CD4-positive, alpha-beta T cell (primary cell): ENCODE results near the gene NOTO. TPM values are rescaled to one million over a fixed set of nuclear protein-coding genes. Genes with fewer than 3 reads are reported as not detected.

Experiments
- ATAC-seq: fragments of 200-7000 bp; cut with Tn5 transposase; one replicate; pipeline ENCODE4 v1.10.0; 2022; ENCODE audit warnings: mild to moderate bottlenecking; ENCODE audit not compliant: poor library complexity
- CTCF ChIA-PET: fragments of 350-600 bp; sonication (Branson Sonifier 250); formaldehyde crosslinking; loops from one replicate; lab custom pipeline; 2021; ENCODE audit warnings: antibody characterized with exemption, inconsistent platforms; lab: Charles Lee
- POLR2A ChIA-PET: fragments of 350-600 bp; sonication (Branson Sonifier 250); formaldehyde crosslinking; loops from one replicate; lab custom pipeline; 2021; ENCODE audit warnings: antibody characterized with exemption, inconsistent platforms; lab: Charles Lee
- DNase-seq, 14 experiments: peaks; one replicate each; pipeline ENCODE4 v3.0.0-alpha.2; 2013 to 2020; ENCODE audit warnings: mixed read lengths in 2 of 14
- H3K27ac ChIP-seq, 2 donors: one replicate each; pipeline versions ENCODE4 v1.5.1 to v1.7.0; 2013; ENCODE audit warnings: low read length in 2 of 2, low read depth in 1 of 2, mild to moderate bottlenecking in 1 of 2
- H3K27me3 ChIP-seq, 2 experiments: 1 replicate in 1 of 2; 2 replicates in 1 of 2; pipeline versions ENCODE4 v1.6.1 to v1.7.0; 2013; ENCODE audit warnings: low read length in 2 of 2, control low read depth in 1 of 2, mild to moderate bottlenecking in 1 of 2, moderate library complexity in 1 of 2; ENCODE audit not compliant: insufficient read depth in 2 of 2, control insufficient read depth in 1 of 2
- H3K36me3 ChIP-seq: one replicate; pipeline ENCODE4 v1.6.1; 2013; ENCODE audit warnings: low read length, control low read depth; ENCODE audit not compliant: insufficient read depth
- H3K4me1 ChIP-seq: one replicate; pipeline ENCODE4 v1.6.1; 2013; ENCODE audit warnings: low read length, control low read depth; ENCODE audit not compliant: insufficient read depth
- H3K4me3 ChIP-seq: one replicate; pipeline ENCODE4 v1.5.1; 2013; ENCODE audit warnings: mild to moderate bottlenecking, low read length, moderate library complexity
- H3K9me3 ChIP-seq, 2 experiments: 1 replicate in 1 of 2; 2 replicates in 1 of 2; pipeline versions ENCODE4 v1.6.1 to v1.7.0; 2013; ENCODE audit warnings: low read length in 2 of 2, mild to moderate bottlenecking in 2 of 2, control low read depth in 1 of 2, moderate library complexity in 1 of 2; ENCODE audit not compliant: control insufficient read depth in 1 of 2, insufficient read depth in 1 of 2
- H3K27ac Mint-ChIP-seq: one replicate; pipeline ENCODE4 v1.8.0; 2020; ENCODE audit warnings: mixed read lengths
- H3K27me3 Mint-ChIP-seq: one replicate; pipeline ENCODE4 v1.8.0; 2021; ENCODE audit warnings: mixed read lengths
- H3K36me3 Mint-ChIP-seq: one replicate; pipeline ENCODE4 v1.8.0; 2021; ENCODE audit warnings: low read depth, mixed read lengths
- H3K4me1 Mint-ChIP-seq: one replicate; pipeline ENCODE4 v1.8.0; 2021; ENCODE audit warnings: low read depth, mixed read lengths
- H3K4me3 Mint-ChIP-seq: one replicate; pipeline ENCODE4 v1.8.0; 2020; ENCODE audit warnings: mild to moderate bottlenecking, mixed read lengths
- H3K9me3 Mint-ChIP-seq: one replicate; pipeline ENCODE4 v1.8.0; 2020; ENCODE audit warnings: mixed read lengths
- CTCF ChIP-seq: fragments of 200-600 bp; IDR thresholded peaks from one replicate; pipeline ENCODE4 v1.8.0; 2022; ENCODE audit warnings: antibody characterized with exemption, mild to moderate bottlenecking
- intact Hi-C, 2 experiments: fragments of 100-400 bp; cut with DNase I in 1 of 2; cut with micrococcal nuclease in 1 of 2; formaldehyde crosslinking; loops; one replicate each; pipeline versions ENCODE4 v1.15.1 to v1.9.0; 2023 to 2025; cut with DNase I, micrococcal nuclease
- total RNA-seq, 174 experiments: library from RNA in 2 of 174; stranded (reverse) in 2 of 174; gene quantifications; one replicate each; pipeline ENCODE4 v1.2.3 and lab custom pipeline; 2021 to 2026

Gene NOTO
- total RNA-seq, 2 experiments from 2014 or later = not detected

GRCh38 chr2:73233154-73233931, 31.0 kb downstream of the NOTO start, which contains the start of gene PRADC1:
TSS of gene PRADC1 (minus strand) at chr2:73233239. CDS start at chr2:73233160, 79 bp downstream.
- Mint-ChIP-seq H3K27me3 (no peaks in the 10 kb centered on the region), H3K4me3 (peak within 1 kb of the TSS; percentile 96), H3K27ac (peak within 1 kb of the TSS; percentile 98), H3K9me3 (no peaks in the 10 kb centered on the region), H3K4me1 (peaks cover 50% of the 10 kb centered on the region), H3K36me3 (peaks cover 25% of the 10 kb centered on the region)
- no peaks in the 10 kb centered on the region for H3K9me3 ChIP-seq
- TF ChIP-seq CTCF = no peak
- peaks cover 4% of the 10 kb centered on the region for H3K36me3 ChIP-seq
- ATAC-seq = peak; percentile 77
- H3K4me1 ChIP-seq = peaks cover 39% of the 10 kb centered on the region
- H3K27me3 ChIP-seq = no peaks in the 10 kb centered on the region
- ChIA-PET CTCF (interaction anchor here (0.8 to 5.8 kb wide), 6 partner anchors 18 to 1250 kb away, joined by 3 to 31 read pairs (median 8); partner anchors contain the start of genes CCDC142, SMYD5, TPRKB and TTC31), POLR2A (interaction anchor here (0.7 to 3.9 kb wide), 23 partner anchors 9 to 1902 kb away, joined by 3 to 46 read pairs (median 10); partner anchors contain the start of genes ALMS1, EGR4, FBXO41 and SFXN5)
- H3K4me3 ChIP-seq = peak within 1 kb of the TSS; percentile 98
- intact Hi-C loops = loop anchor here (1.0 to 10.0 kb wide), 6 partner anchors 59 to 1221 kb away; partner anchors contain the start of genes ALMS1 (in 2 of the 2), INO80B (in 2 of the 2), SFXN5 (in 2 of the 2) and WBP1 (in 2 of the 2)
- peak; percentile 84 to 98 (median 90) for DNase-seq
- H3K27ac ChIP-seq = peak within 1 kb of the TSS; percentile 82 to 90

- intact Hi-C loops = loop anchor here (1.0 to 10.0 kb wide), 10 partner anchors 20 to 1221 kb away; partner anchors contain the start of genes ALMS1 (in 2 of the 2), INO80B (in 2 of the 2), SFXN5 (in 2 of the 2) and WBP1 (in 2 of the 2)
- Histone ChIP-seq H3K36me3 (peaks cover 11% of the 10 kb centered on the region), H3K27ac (peak within 1 kb of the TSS; percentile 82 to 90), H3K4me1 (peaks cover 39% of the 10 kb centered on the region), H3K4me3 (peak within 1 kb of the TSS; percentile 98), H3K9me3 (no peaks in the 10 kb centered on the region), H3K27me3 (no peaks in the 10 kb centered on the region)
- Mint-ChIP-seq H3K27me3 (no peaks in the 10 kb centered on the region), H3K36me3 (peaks cover 33% of the 10 kb centered on the region), H3K4me1 (peaks cover 58% of the 10 kb centered on the region), H3K4me3 (peak within 1 kb of the TSS; percentile 96), H3K9me3 (no peaks in the 10 kb centered on the region), H3K27ac (peak within 1 kb of the TSS; percentile 98)
- ChIA-PET POLR2A (interaction anchor here (0.7 to 3.9 kb wide), 23 partner anchors 9 to 1903 kb away, joined by 3 to 46 read pairs (median 10); partner anchors contain the start of genes ALMS1, EGR4, FBXO41 and SFXN5), CTCF (interaction anchor here (0.8 to 5.8 kb wide), 6 partner anchors 19 to 1249 kb away, joined by 3 to 31 read pairs (median 8); partner anchors contain the start of genes ALMS1, CCDC142, SMYD5 and TTC31)
- no peak for TF ChIP-seq CTCF
- DNase-seq (peak; percentile 78 to 94 (median 83)), ATAC-seq (peak; percentile 72)
Observed at GRCh38 chr2:73233932-73234832, 31.8 kb downstream of the NOTO start, which contains the start of gene CCT7. TSS of gene CCT7 (plus strand) at chr2:73234308. CDS start at chr2:73234379, 71 bp downstream.
